DOHH2 (cell line): ENCODE data around the gene CYB5B.

Experiments used
- H3F3A ChIP-seq: fragments of 200-600 bp; sonication (generic), shearing (Covaris generic); 2 replicates; pipeline ENCODE4 v1.6.0; 2016; ENCODE audit warnings: antibody characterized with exemption, mild to moderate bottlenecking; ENCODE audit not compliant: control insufficient read depth, insufficient read depth
- H3K27ac ChIP-seq: fragments of 200-600 bp; sonication (generic); 2 replicates; pipeline ENCODE4 v1.5.1; 2014; ENCODE audit warnings: low read depth, mild to moderate bottlenecking, low read length, moderate library complexity
- H3K27me3 ChIP-seq: fragments of 200-600 bp; sonication (generic); 2 replicates; pipeline ENCODE4 v1.6.1; 2014; ENCODE audit warnings: mild to moderate bottlenecking, low read length, mixed read lengths; ENCODE audit not compliant: control insufficient read depth
- H3K36me3 ChIP-seq: fragments of 200-600 bp; sonication (generic); 2 replicates; pipeline ENCODE4 v1.6.1; 2014; ENCODE audit warnings: mild to moderate bottlenecking, low read length, moderate library complexity, mixed read lengths; ENCODE audit not compliant: control insufficient read depth
- H3K4me1 ChIP-seq: fragments of 200-600 bp; sonication (generic); 2 replicates; pipeline ENCODE4 v1.6.1; 2014; ENCODE audit warnings: mild to moderate bottlenecking, low read length, mixed read lengths; ENCODE audit not compliant: control insufficient read depth
- H3K4me2 ChIP-seq: fragments of 200-600 bp; sonication (generic); 2 replicates; pipeline ENCODE4 v1.6.0; 2014; ENCODE audit warnings: mild to moderate bottlenecking, low read length, moderate library complexity
- H3K4me3 ChIP-seq: fragments of 200-600 bp; sonication (generic); 2 replicates; pipeline ENCODE4 v1.5.1; 2014; ENCODE audit warnings: mild to moderate bottlenecking, low read length, mixed read lengths
- H3K79me2 ChIP-seq: fragments of 200-600 bp; sonication (generic); 2 replicates; pipeline ENCODE4 v1.6.1; 2014; ENCODE audit warnings: mild to moderate bottlenecking, low read length, mixed read lengths; ENCODE audit not compliant: control insufficient read depth
- H3K9me2 ChIP-seq: fragments of 200-600 bp; sonication (generic); replicated peaks from 2 replicates; pipeline ENCODE4 v1.6.1; 2014; ENCODE audit warnings: mild to moderate bottlenecking, low read length, mixed read lengths; ENCODE audit not compliant: control insufficient read depth
- H3K9me3 ChIP-seq: fragments of 200-600 bp; sonication (generic); 2 replicates; pipeline ENCODE4 v1.6.1; 2014; ENCODE audit warnings: antibody characterized with exemption, low read length, mixed read lengths; ENCODE audit not compliant: control insufficient read depth, insufficient read depth
- H4K20me1 ChIP-seq: fragments of 200-600 bp; sonication (generic); 2 replicates; pipeline ENCODE4 v1.6.0; 2014; ENCODE audit warnings: low read depth, mild to moderate bottlenecking, antibody characterized with exemption, low read length, moderate library complexity; ENCODE audit not compliant: control insufficient read depth, insufficient read depth
- EZH2phosphoT487 ChIP-seq: fragments of 200-600 bp; sonication (generic); IDR thresholded peaks from 2 replicates; pipeline ENCODE4 v1.6.1; 2017; ENCODE audit warnings: borderline replicate concordance, mild to moderate bottlenecking, antibody characterized with exemption, low read length, moderate library complexity, mixed read lengths
- TF ChIP-seq, protein P1 (sequence below): fragments of 200-600 bp; sonication (generic); IDR thresholded peaks from one replicate; pipeline ENCODE4 v1.5.1; 2014; ENCODE audit warnings: antibody characterized with exemption, mild to moderate bottlenecking, low read depth, low read length; ENCODE audit not compliant: poor library complexity, severe bottlenecking

The CYB5B gene

DNA sequence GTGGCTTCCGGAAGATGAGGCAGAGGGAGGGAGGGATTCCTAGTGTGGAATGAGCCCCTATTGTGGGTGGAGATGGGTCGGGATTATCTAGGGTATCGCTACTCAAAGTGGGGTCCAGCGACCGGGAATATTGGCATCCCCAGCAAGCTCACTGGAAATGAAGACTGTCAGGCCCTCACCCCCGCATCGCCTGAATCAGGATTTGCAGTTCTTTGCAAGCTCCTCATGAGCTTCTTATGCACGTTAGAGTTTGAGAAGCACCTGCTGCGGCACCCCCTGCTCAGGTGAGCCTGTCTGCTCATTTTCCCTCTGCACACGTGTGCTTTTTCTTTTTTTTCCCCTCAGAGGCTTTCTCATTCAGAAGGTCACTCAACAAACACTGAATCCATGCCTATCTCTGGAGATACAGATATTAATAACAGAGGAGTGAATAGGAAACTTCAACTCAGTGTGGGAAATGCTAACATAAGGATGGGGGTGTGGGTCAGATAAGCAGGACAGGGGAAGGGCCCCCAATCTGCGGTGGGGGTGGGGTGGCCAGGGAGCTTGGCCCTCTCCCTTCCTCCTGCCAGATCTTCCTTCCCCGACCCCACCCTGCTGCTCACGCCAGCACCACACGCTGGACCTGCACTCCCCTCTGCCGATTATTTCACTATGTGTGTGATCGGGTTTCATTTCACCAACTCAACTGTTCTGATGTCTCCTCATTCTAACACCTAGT lies 73.6 kb downstream of the CYB5B start:
- Histone ChIP-seq H3K27ac (no peak overlapping the region), H3K27me3 (no peaks in the 10 kb centered on the region), H3K4me1 (0 out of 2 replicates have a peak, but pooled peaks cover 3% of the 10 kb centered on the region), H3K4me2 (no peak overlapping the region), H3K36me3 (no peaks in the 10 kb centered on the region), H3F3A (no peaks in the 10 kb centered on the region), H3K9me3 (no peaks in the 10 kb centered on the region), H3K9me2 (no peaks in the 10 kb centered on the region), H3K79me2 (no peaks in the 10 kb centered on the region), H4K20me1 (no peaks in the 10 kb centered on the region), H3K4me3 (no peak overlapping the region)
- TF ChIP-seq EZH2phosphoT487: no peak
- TF ChIP-seq, protein P1, sequence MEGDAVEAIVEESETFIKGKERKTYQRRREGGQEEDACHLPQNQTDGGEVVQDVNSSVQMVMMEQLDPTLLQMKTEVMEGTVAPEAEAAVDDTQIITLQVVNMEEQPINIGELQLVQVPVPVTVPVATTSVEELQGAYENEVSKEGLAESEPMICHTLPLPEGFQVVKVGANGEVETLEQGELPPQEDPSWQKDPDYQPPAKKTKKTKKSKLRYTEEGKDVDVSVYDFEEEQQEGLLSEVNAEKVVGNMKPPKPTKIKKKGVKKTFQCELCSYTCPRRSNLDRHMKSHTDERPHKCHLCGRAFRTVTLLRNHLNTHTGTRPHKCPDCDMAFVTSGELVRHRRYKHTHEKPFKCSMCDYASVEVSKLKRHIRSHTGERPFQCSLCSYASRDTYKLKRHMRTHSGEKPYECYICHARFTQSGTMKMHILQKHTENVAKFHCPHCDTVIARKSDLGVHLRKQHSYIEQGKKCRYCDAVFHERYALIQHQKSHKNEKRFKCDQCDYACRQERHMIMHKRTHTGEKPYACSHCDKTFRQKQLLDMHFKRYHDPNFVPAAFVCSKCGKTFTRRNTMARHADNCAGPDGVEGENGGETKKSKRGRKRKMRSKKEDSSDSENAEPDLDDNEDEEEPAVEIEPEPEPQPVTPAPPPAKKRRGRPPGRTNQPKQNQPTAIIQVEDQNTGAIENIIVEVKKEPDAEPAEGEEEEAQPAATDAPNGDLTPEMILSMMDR: no peak

- Histone ChIP-seq H3K9me3 (no peaks in the 10 kb centered on the region), H3F3A (no peaks in the 10 kb centered on the region), H3K4me1 (0 out of 2 replicates have a peak, but pooled peaks cover 3% of the 10 kb centered on the region), H3K4me3 (no peak overlapping the region), H3K36me3 (no peaks in the 10 kb centered on the region), H3K27ac (no peak overlapping the region), H3K27me3 (no peaks in the 10 kb centered on the region), H3K79me2 (no peaks in the 10 kb centered on the region), H4K20me1 (no peaks in the 10 kb centered on the region), H3K9me2 (no peaks in the 10 kb centered on the region), H3K4me2 (no peak overlapping the region)
- TF ChIP-seq, protein P1: no peak
- TF ChIP-seq EZH2phosphoT487: no peak
Measured at GRCh38 chr16:69498926-69499325, 74.5 kb downstream of the CYB5B start.

GRCh38 chr16:69499541-69500230 lies 75.3 kb downstream of the CYB5B start:
- H3K36me3 ChIP-seq: no peaks in the 10 kb centered on the region
- no peaks in the 10 kb centered on the region for H3K9me2 ChIP-seq
- 0 out of 2 replicates have a peak, but pooled peaks cover 3% of the 10 kb centered on the region for H3K4me1 ChIP-seq
- H3F3A ChIP-seq: no peaks in the 10 kb centered on the region
- H3K27me3 ChIP-seq: no peaks in the 10 kb centered on the region
- H3K4me3 ChIP-seq: no peak overlapping the region
- H3K4me2 ChIP-seq: no peak overlapping the region
- H3K27ac ChIP-seq: no peak overlapping the region
- no peaks in the 10 kb centered on the region for H3K79me2 ChIP-seq
- no peaks in the 10 kb centered on the region for H4K20me1 ChIP-seq
- TF ChIP-seq, protein P1: no peak
- TF ChIP-seq EZH2phosphoT487: no peak
- no peaks in the 10 kb centered on the region for H3K9me3 ChIP-seq
